Stimulated activated naive CD4-positive, alpha-beta T cell treated with Interleukin-2 at 50 U/mL for 16 hours (primary cell): ENCODE measurements around the gene OR10A2.
"Not testable (repeated sequence)": the region's sequence is repeated elsewhere in the genome, so short reads cannot be mapped to it uniquely, and the experiment has no call there.

Source experiments
- DNase-seq: peaks from one replicate; lab custom pipeline; 2025; lab: John Stamatoyannopoulos, UW

OR10A2 gene

DNA sequence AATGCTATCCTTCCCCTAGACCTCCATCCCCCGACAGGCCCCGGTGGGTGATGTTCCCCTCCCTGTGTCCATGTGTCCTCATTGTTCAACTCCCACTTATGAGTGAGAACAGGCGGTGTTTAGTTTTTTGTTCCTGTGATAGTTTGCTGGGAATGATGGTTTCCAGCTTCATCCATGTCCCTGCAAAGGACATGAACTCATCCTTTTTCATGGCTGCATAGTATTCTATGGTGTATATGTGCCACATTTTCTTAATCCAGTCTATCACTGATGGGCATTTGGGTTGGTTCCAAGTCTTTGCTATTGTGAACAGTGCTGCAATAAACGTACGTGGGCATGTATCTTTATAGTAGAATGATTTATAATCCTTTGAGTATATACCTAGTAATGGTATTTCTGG lies 24.9 kb downstream of the OR10A2 start:
- DNase-seq, result not testable (repeated sequence)

DNA sequence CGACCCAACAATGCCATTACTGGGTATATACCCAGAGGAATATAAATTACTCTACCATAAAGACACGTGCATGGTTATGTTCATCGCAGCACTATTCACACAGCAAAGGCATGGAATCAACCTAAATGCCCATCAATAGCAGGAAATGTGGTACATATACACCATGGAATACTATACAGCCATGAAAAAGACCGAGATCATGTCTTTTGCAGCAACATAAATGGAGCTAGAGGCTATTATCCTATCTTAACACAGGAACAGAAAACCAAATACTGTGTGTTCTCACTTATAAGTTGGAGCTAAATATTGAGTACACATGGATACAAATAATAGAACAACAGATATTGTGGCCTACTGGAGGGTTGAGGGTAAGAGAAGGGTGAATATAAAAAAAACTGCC lies 26.0 kb downstream of the OR10A2 start:
- DNase-seq, result no peak

DNA sequence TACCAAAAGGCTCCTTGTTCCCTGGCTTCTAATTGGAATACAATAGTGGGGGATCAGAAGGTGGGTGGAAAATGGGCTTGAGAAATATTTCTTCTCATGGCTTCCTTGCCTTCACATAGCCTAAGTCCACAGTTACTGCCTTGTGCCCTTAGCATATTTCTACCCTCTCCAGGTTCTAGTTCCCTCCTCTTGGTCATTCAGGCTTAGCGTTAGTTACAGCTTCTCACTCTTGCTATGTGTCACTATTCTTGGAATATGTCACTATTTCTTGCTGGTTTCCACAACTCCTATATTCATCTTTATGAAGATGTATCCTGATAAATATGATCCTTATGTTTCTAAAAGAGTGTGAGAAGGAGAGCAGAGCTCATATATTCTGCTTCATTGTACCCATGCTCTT lies 27.0 kb downstream of the OR10A2 start:
- no peak for DNase-seq

DNA sequence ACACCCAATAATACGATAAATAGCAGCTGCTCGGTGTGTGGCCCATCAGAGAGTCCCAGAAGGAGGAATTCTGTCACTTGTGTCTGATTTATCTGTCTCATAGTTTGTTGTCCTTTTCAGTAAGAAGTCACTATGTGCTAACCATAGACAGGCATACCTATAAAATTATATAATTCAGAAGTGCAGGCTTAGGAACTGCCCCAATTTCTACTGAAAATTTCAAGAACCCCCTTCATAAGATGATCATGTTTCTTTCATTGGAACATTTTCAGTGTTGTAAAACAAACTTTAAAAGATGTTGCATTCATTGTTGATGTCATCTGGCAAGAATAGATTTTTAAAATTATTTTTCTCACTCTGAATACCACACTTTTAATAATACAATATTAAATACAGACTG lies 29.5 kb downstream of the OR10A2 start, which contains the start of gene OR2D2:
OR2D2 (minus strand) TSS at position 101 of the 400 bp plus-strand sequence; CDS start at position 101, 0 bp downstream.
- no peak for DNase-seq

DNA sequence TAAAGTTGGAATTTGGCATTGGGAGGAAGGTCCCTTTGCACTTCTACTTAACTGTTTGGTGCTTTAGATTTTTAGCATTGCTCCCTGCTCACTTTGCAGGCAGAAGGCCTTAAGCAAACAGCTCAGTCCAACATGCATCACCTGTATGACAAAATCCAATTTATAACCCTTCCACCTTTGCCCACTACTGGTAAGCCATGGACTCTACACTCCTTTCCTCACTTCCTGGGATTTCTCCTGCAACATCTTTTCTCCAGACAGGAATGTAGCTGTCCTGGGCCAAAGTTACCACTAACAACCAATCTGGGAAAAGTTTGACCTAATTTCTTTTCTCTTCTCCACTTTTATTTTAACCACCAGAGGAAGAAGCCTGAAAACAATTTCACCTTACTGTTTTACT lies 31.2 kb downstream of the OR10A2 start:
- no peak for DNase-seq

DNA sequence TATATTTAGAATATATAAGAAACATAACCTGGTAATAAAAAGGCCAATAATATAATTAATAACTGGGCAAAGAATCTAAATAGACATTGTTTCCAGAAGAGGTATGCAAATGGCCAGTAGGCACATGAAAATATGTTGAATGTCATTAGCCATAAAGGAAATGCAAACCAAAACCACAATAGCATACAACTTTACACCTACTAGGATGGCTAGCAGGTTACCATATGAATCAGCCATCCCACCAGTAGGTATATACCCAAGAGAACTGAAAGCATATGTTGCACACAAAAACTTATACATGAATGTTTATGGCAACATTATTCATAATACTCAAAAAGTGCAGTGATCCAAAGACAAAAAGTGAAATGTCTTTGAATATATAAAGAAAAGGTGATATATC lies 32.2 kb downstream of the OR10A2 start:
- DNase-seq, result no peak

DNA sequence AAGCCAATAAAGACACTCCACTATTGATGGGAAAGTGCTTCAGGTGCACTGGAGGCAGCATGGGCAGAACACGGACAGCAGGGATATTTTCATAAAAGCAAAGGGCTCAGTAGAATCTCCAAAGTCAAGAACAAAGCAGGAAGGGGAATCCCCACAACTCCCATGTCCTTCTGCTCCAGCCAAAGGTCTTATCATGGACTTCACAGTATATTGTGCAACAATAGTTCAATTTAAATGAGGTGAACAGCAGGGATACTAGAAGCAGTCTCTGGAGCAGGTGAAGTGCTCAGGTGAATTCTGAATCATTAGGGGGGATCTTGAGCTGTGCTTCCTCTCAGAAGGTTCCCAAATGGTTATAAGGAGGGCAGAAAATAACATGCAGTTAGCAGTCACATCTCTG lies 36.1 kb downstream of the OR10A2 start:
- no peak for DNase-seq

DNA sequence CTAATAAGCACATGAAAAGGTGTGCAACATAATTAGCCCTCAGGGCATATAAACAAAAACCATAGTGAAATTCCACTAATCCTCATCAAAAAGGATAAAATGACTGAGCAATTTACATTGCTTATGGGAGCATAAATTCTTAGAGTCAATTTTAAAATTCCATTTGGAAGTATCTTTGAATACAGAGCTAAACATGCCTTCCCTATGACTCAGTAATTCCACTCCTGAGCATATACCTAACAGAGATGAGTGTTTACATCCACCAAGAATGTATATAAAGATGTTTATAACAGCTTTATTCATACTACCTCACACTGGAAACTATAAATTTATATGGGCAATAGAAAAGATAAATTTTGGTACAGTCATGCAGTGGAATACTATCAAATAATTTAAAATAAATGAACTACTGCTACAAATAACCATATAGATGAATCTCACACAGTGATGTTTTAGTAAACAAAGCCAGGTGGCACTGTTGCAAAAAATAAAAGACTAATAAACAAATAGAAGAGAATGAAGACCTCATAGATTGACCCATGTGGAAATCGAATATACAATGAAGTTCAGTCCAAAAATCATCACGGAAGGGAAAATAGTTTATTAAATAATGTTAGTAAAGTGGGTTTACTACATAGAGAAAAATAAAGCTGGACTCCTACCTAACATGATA lies 37.6 kb downstream of the OR10A2 start:
- no peak for DNase-seq

DNA sequence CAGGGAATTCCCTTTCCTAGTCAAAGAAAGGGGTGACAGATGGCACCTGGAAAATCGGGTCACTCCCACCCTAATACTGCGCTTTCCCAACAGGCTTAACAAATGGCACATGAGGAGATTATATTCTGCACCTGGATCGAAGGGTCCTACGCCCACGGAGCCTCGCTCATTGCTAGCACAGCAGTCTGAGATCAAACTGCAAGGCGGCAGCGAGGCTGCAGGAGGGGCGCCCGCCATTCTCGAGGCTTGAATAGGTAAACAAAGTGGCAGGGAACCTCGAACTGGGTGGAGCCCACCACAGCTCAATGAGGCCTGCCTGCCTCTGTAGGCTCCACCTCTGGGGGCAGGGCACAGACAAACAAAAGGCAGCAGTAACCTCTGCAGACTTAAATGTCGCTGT lies 41.9 kb downstream of the OR10A2 start:
- DNase-seq, result not testable (repeated sequence)

DNA sequence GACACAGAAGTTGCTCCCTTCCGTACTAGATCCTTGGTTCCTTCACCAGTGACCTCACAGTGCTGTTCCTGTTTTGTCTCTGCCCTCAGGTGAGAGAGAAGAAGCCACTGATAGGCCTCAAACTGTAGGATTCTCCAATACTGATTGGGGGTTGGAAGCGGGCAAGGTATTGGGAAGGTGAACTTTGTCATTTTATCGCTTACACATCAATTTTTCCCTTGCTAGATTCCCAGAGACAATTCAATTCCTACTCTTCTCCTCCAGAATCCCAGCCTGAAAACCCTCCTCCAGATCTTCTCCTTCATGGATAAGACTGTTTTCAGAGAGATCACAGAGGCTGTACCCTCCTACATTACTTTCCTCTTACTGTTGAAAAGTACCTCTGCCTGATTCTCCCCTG lies 48.5 kb downstream of the OR10A2 start:
- DNase-seq, result no peak

DNA sequence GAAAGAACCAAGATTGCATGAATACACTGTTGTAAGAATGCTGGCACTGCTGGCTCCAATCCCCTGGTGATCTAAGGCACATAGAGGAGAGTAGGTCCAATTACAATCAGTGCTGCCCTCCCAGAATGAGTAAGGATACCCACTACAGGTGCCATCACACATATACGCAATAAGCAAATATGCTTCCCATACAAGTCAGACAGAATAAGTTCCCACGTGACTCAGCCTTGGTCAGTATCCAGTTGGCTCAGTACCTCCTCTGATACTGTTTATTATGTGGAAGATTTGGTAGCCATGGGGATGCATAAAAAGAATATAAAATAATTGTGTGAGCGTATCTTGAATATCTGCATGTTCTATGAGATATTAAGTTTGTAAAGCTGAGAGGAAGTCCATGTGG lies 49.1 kb downstream of the OR10A2 start:
- no peak for DNase-seq

DNA sequence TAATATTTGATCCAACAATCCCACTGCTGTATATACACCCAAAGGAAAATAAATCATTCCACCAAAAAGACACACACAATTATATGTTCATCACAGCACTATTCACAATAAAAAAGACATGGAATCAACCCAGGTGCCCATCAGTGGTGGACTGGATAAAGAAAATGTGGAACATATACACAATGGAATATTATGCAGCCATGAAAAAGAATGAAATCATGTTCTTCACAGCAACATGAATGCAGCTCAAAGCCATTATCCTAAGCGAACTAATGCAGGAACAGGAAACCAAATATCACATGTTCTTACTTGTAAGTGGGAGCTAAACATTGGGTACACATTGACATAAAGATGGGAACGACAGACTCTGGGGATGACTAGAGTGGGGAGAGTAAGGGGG lies 56.8 kb downstream of the OR10A2 start:
- no peak for DNase-seq

DNA sequence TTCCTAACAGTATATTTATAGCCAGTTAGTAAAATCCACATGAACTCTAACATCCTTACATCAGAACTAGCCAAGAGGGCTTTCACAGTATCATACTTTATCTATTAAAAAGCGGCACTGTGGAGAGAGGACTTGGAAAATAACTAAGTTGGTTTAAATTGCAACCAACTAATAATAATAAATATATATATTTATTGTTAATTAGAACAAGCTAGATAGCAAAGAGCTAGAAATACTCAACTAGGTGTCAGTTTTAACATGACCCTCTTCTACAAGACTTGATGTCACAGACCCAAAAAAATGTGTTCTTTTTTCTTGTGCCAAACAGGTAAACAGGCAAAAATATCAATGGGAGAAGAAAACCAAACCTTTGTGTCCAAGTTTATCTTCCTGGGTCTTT lies 57.8 kb downstream of the OR10A2 start, which contains the start of gene OR2D3:
OR2D3 (plus strand) TSS at position 301 of the 400 bp plus-strand sequence; CDS start at position 301, 0 bp downstream.
- DNase-seq, result no peak
